Muscle layer of colon (tissue), 2 donors: ENCODE results near the gene HMCES.
"Not testable (repeated sequence)": the region's sequence is repeated elsewhere in the genome, so short reads cannot be mapped to it uniquely, and the experiment has no call there.

Experiments
- H3K27ac ChIP-seq: one replicate; pipeline ENCODE4 v1.7.0; 2013; ENCODE audit warnings: low read depth, mild to moderate bottlenecking, low read length, moderate library complexity
- H3K27me3 ChIP-seq, 2 donors: one replicate each; pipeline ENCODE4 v1.7.0; 2013; ENCODE audit warnings: low read length in 2 of 2, mild to moderate bottlenecking in 2 of 2; ENCODE audit not compliant: insufficient read depth in 2 of 2, control insufficient read depth in 1 of 2
- H3K36me3 ChIP-seq: one replicate; pipeline ENCODE4 v1.7.0; 2013; ENCODE audit warnings: mild to moderate bottlenecking, low read length; ENCODE audit not compliant: insufficient read depth
- H3K4me1 ChIP-seq: one replicate; pipeline ENCODE4 v1.7.0; 2013; ENCODE audit warnings: mild to moderate bottlenecking, low read length; ENCODE audit not compliant: insufficient read depth
- H3K4me3 ChIP-seq, 2 donors: one replicate each; pipeline ENCODE4 v1.7.0; 2013; ENCODE audit warnings: low read length in 2 of 2, low read depth in 1 of 2, mild to moderate bottlenecking in 1 of 2, moderate library complexity in 1 of 2
- H3K9ac ChIP-seq: one replicate; pipeline ENCODE4 v1.7.0; 2013; ENCODE audit warnings: low read length
- H3K9me3 ChIP-seq: one replicate; pipeline ENCODE4 v1.7.0; 2013; ENCODE audit warnings: mild to moderate bottlenecking, low read length
- donor health status: abdominal sarcoma.
- donor health status: Adenocarcinoma of cecum.

Gene HMCES

GRCh38 chr3:129344540-129345220 is 66.0 kb downstream of the HMCES start:
- H3K4me1 ChIP-seq = no peaks in the 10 kb centered on the region
- no peak overlapping the region for H3K27ac ChIP-seq
- H3K36me3 ChIP-seq = no peaks in the 10 kb centered on the region
- H3K4me3 ChIP-seq = peak overlapping the region in 1 of 2 donors; percentile 14
- H3K9me3 ChIP-seq = no peaks in the 10 kb centered on the region
- H3K27me3 ChIP-seq = peaks cover 0 to 12% of the 10 kb centered on the region in 2 donors
- no peak overlapping the region for H3K9ac ChIP-seq

GRCh38 chr3:129345281-129345680 is 66.6 kb downstream of the HMCES start:
- no peaks in the 10 kb centered on the region for H3K36me3 ChIP-seq
- no peaks in the 10 kb centered on the region for H3K4me1 ChIP-seq
- no peaks in the 10 kb centered on the region for H3K9me3 ChIP-seq
- H3K4me3 ChIP-seq = no peak overlapping the region
- no peak overlapping the region for H3K9ac ChIP-seq
- peaks cover 0 to 12% of the 10 kb centered on the region in 2 donors for H3K27me3 ChIP-seq
- H3K27ac ChIP-seq = no peak overlapping the region

- no peaks in the 10 kb centered on the region for H3K9me3 ChIP-seq
- no peak overlapping the region for H3K27ac ChIP-seq
- no peaks in the 10 kb centered on the region for H3K36me3 ChIP-seq
- no peaks in the 10 kb centered on the region for H3K4me1 ChIP-seq
- H3K27me3 ChIP-seq = peaks cover 0 to 12% of the 10 kb centered on the region in 2 donors
- H3K4me3 ChIP-seq = no peak overlapping the region
- H3K9ac ChIP-seq = no peak overlapping the region
These were observed 67.3 kb downstream of the HMCES start for GRCh38 chr3:129345971-129346370.

DNA sequence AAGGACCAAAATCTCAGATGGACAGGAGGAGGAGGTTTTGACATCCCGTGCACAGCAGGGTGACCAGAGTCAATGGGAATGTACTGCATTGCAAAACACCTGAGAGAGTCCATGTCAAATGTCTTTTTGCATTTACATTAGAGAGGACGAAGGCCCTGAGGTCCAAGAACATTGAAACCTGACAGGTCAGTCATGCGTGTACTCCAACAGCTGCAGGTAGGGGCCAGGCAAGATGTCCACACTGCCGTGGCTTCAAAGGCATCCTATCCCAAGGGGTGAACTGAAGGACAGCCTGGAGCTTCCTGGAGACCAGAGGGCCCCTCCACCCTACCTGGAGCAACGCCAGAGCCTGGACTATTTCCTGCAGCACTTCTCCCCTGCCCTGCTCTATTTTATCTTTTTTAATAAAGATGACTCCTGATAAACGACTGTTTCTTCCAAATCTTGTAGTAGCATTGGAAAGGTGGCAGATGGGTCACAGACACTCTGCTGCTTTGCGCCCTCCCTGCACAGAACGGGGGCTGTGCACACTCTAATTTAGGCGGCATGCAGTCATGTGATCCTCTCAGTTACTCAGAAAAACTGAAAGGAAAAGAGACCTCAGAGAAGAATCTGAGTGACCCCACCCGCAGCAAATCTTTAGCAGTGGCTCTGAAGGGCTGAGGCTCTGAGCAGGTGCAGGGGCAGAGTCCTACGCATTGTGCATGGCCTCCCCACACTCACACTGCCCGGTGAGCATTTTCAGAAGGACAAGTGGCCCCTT is 68.2 kb downstream of the HMCES start:
- H3K36me3 ChIP-seq = no peaks in the 10 kb centered on the region
- H3K4me3 ChIP-seq = no peak overlapping the region
- no peaks in the 10 kb centered on the region for H3K4me1 ChIP-seq
- no peak overlapping the region for H3K27ac ChIP-seq
- H3K27me3 ChIP-seq = peaks cover 0 to 12% of the 10 kb centered on the region in 2 donors
- no peak overlapping the region for H3K9ac ChIP-seq
- H3K9me3 ChIP-seq = no peaks in the 10 kb centered on the region

DNA sequence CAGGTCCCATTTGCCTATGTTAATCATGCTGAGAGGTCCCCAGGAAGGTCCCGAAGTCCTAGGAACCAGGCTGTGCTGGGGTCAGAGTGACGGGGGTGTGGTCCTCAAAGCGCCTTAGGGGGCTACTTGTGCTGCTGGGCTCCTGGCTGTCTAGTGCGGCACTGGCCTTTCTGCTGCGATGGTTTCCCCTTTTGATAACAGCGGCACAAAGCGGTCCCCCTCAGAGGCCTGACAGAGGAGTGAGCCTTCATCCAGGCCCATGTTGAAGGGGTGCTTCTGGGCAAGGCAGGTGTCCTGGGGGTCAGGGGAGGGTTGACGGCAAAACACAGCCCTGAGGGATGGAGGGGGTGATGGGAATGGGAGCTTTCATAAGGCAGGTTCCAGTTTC is 68.8 kb downstream of the HMCES start:
- Histone ChIP-seq H3K4me3 (no peak overlapping the region), H3K9ac (no peak overlapping the region), H3K4me1 (no peaks in the 10 kb centered on the region), H3K36me3 (no peaks in the 10 kb centered on the region), H3K27me3 (peaks cover 0 to 12% of the 10 kb centered on the region in 2 donors), H3K9me3 (no peaks in the 10 kb centered on the region), H3K27ac (no peak overlapping the region)

GRCh38 chr3:129348734-129349133 is 70.1 kb downstream of the HMCES start:
- Histone ChIP-seq H3K4me1 (no peaks in the 10 kb centered on the region), H3K9me3 (no peaks in the 10 kb centered on the region), H3K36me3 (no peaks in the 10 kb centered on the region), H3K4me3 (no peak overlapping the region), H3K27ac (no peak overlapping the region), H3K27me3 (peaks cover 0 to 9% of the 10 kb centered on the region in 2 donors), H3K9ac (no peak overlapping the region)

GRCh38 chr3:129349169-129349568 is 70.5 kb downstream of the HMCES start:
- H3K27me3 ChIP-seq, H3K9ac ChIP-seq, H3K4me3 ChIP-seq, H3K4me1 ChIP-seq, H3K36me3 ChIP-seq, H3K27ac ChIP-seq, H3K9me3 ChIP-seq: not testable (repeated sequence)

- Histone ChIP-seq H3K4me1 (no peaks in the 10 kb centered on the region), H3K4me3 (no peak overlapping the region), H3K27ac (no peak overlapping the region)
These were observed 71.1 kb downstream of the HMCES start for GRCh38 chr3:129349791-129350190.

GRCh38 chr3:129352045-129352444 is 73.4 kb downstream of the HMCES start:
- no peak overlapping the region for H3K9ac ChIP-seq
- no peaks in the 10 kb centered on the region for H3K9me3 ChIP-seq

More at GRCh38 chr3:129349791-129350190, 71.1 kb downstream of the HMCES start:
- no peaks in the 10 kb centered on the region for H3K36me3 ChIP-seq
- H3K27me3 ChIP-seq = no peaks in the 10 kb centered on the region
- H3K9me3 ChIP-seq = no peaks in the 10 kb centered on the region
- H3K9ac ChIP-seq = no peak overlapping the region

GRCh38 chr3:129352650-129353588 is 74.2 kb downstream of the HMCES start:
- Histone ChIP-seq H3K27ac (no peak overlapping the region), H3K4me1 (no peaks in the 10 kb centered on the region), H3K36me3 (no peaks in the 10 kb centered on the region)

More at GRCh38 chr3:129352045-129352444, 73.4 kb downstream of the HMCES start:
- Histone ChIP-seq H3K4me1 (no peaks in the 10 kb centered on the region), H3K4me3 (no peak overlapping the region), H3K36me3 (no peaks in the 10 kb centered on the region), H3K27ac (no peak overlapping the region), H3K27me3 (no peaks in the 10 kb centered on the region)

GRCh38 chr3:129353589-129353941 is 74.9 kb downstream of the HMCES start:
- Histone ChIP-seq H3K4me1 (no peaks in the 10 kb centered on the region), H3K27me3 (peaks cover 0 to 5% of the 10 kb centered on the region in 2 donors), H3K9ac (no peak overlapping the region), H3K9me3 (no peaks in the 10 kb centered on the region), H3K36me3 (no peaks in the 10 kb centered on the region), H3K4me3 (no peak overlapping the region), H3K27ac (no peak overlapping the region)

More at GRCh38 chr3:129352650-129353588, 74.2 kb downstream of the HMCES start:
- Histone ChIP-seq H3K27me3 (peaks cover 0 to 3% of the 10 kb centered on the region in 2 donors), H3K9ac (no peak overlapping the region), H3K9me3 (no peaks in the 10 kb centered on the region), H3K4me3 (no peak overlapping the region)
